ENCODE results near the gene CEND1. TPM values are rescaled to one million over a fixed set of nuclear protein-coding genes. Genes with fewer than 3 reads are reported as not detected.
A peak's percentile ranks its signal among the peaks of the same experiment; 100 is the strongest.

CEND1 gene
- total RNA-seq, 1 donor from 2014 or later = 5.9 TPM

DNA sequence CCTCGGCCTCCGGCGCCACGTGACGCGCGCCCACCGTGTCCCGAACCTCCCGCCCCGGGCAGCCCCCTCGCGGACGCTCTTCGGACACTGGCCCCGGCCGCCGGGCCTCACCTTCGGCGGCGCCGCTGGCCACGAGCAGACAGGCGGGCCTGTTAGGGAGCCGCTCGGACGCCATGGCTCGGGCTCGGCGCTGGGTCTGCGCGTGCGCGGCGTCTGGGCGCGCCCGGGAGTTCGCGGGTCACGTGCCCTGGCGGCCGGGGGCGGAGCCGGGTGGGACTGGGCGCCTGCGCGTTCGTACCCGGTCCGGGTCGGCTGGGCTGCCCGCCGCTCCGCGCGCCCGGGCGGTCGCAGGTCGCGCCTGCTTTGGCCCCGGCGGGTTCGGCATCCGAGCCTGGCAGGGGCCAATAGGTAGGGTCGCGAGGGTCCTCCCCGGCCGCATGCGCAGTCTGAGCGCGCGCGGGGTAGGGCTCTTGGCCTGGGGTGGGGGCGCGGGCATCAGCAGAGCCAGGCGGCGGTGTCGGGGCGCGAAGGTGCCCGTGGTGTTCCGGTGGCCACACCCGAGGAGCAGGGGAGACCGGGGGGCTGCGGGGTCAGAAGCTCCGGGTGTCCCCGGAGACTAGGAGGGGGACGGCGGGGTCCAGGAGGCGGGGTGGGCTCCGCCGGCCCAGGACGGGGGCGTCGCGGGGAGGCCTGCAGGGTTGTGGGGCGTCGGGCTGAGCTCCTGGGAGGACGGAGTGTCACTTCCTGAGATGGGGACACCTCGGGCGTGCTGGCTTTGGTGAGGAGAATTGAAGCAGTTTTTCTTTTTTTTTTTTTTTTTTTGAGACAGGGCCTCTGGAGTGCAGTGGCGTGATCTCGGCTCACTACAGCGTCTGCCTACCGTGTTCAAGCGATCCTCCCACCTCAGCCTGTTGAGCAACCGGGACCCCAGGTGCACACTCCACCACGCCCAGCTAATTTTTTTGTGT lies 12.3 kb downstream of the CEND1 start, which contains the start of gene GATD1:
GATD1 (minus strand) TSS at position 200 of the 968 bp plus-strand sequence; CDS start at position 175, 25 bp downstream.
- peak; percentile 85 for DNase-seq

DNA sequence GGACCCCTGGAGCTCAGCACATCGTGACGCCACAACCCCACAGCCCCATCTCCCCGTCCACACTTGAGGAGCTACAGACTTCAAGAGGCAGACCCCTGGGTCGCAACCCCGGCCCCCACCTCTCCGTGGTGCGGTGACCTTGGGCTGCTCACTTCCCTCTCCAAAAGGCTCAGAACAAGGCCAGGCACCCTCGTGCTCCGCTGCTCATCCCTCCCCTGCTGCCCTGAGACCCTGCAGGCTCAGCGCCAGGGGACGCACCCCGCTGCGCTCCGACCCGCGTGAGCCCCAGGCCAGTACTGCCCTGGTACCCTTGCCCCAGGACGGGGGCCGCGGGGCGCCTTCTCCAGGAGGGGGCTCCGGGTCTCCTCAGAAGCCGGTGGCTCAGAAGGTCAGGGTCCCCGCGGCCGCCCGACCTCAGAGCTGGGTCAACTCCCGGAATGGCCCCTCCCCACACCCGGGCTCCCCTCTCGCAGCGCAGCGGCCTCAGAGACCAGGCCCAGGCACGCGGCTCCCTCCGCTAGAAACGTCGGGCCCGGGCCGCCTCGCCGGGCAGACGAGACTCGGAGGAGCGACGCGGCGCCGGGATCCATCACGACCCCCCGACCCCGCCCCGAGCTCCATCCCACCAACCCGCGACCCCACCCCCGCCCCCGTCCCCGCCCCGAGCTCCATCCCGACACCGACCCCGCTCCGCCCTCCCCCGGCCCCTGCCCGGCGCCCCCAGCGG lies 13.2 kb downstream of the CEND1 start:
- DNase-seq = no peak

DNA sequence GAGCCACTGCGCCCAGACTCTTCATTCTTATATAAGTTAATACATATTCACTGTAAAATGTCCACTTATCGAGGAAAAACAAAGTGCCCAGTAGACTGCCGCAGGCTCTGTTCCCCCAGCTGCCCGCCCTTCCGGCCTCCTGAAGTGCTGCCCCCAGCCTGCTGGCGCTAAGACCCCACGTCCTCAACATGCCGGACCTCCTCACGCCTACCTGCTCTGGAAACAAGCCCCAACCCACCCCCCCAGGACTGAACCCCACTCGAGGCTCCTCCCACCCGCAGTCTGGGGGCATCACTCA lies 13.7 kb downstream of the CEND1 start:
- no peak for DNase-seq

DNA sequence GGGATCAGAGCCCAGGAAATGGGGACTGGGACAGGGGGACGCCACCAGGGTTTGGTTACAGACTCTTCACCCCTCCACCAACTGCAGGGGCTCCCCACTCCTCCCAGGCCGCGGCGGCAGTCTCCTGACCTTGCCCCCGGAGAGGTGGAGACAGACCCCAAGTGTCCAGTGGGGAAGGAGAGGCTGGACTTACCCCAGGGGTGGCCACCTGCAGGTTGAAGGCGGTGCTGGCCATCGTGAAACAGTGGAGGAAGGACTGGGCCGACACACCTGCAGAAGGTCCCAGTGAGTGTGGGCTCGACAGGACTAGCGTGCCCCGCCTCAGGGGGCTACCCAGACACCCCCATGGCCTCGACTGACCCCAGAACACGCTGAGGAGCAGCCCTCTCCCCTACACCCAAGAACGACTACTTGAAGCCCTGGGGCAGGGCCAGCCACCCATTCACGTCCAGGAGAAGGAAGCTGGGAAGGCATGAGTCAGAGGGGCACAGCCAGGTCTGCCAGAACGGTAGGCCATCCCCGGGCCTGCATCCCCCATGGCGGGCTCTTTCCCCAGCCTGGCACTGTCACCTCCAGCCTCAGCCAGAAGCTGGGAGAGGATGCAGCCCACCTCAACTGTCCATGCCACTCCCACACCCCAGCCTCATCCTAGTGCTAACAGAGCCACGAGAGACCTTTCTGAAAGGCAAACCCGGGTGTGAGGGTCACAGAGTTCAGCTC lies 14.9 kb downstream of the CEND1 start:
- no peak for DNase-seq

DNA sequence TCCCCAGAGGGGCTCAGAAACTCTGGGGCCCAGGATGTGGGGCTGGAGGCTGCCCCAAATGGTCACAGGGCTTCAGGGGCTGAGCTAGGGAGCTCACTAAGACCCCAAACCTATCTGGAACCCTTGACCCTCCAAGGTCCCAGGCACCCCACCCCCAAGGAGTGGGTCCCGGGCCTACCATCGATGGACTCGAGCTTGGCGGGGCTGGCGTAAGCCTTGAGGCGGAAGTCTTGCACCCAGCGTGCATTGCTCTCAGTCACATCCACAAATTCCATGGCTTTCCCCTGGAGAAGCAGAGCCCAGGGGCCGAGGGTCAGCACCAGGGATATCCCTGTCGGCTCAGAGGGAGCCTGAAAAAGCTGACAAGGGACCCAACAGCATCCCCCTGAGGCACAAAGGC lies 16.1 kb downstream of the CEND1 start:
- DNase-seq = no peak

DNA sequence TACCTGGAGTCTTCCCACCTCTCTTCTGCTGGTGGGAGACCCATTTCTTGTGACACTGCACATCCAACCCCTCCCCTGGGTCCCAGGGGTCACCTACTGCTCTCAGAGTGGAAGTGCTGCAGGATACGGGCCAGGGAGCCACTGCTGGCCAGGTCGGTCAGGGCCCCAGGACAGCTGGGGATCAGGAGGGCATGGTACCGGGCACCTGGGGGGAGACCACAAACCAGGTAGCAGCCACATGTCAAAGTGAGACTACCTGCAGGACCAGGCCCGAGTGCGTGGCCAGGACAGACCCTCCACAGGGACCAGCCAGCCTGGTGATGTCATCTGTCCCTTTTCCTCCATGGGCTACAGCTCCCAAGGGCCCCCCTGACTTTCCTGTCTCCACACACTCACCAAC lies 16.5 kb downstream of the CEND1 start:
- DNase-seq = no peak

DNA sequence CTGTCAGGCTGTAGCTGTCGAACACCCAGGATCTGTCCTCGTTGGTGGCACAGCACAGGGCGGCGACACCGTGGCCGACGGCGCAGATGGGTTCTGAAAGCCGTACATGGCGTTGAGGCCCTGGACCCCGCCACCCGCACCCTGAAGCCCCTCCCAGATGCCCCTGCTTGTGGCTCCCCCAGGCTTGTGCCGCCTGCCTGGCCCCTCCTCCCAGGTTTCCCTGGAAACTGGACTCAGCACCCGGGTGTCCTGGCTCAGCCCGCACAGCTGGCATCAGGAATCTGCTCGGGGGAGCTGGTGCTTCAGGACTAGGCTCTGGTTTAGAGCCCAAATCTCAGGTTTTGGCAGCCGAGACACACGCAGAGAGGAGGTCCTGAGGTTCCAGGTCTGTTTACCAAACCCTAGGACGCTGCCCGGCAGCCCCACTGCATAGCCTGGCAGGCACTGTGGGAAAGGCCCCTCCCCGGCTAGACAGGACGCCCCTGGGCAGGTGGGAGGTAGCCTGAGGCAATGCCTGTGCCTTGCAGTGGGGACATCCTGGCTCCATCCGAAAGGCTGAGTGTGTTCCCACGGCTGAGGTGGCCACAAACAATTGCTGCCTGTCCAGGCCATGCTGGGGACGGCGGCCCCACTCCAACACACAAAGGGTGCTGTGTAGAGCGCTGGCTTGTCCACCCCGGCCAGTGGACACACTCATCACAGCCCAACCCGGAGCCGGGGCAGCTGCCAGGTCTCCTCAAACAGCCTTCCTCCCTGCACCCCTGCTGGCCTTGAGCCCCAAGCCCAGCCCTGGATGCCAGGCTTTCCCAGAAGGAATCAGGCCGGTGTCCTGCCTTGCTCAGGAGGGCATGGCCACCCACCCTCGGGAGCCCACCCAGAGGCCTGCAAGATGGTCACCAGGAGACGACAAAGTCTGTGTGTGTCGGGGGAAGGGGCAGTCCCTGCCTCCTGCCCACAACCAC lies 17.2 kb downstream of the CEND1 start:
- DNase-seq = peak; percentile 83

DNA sequence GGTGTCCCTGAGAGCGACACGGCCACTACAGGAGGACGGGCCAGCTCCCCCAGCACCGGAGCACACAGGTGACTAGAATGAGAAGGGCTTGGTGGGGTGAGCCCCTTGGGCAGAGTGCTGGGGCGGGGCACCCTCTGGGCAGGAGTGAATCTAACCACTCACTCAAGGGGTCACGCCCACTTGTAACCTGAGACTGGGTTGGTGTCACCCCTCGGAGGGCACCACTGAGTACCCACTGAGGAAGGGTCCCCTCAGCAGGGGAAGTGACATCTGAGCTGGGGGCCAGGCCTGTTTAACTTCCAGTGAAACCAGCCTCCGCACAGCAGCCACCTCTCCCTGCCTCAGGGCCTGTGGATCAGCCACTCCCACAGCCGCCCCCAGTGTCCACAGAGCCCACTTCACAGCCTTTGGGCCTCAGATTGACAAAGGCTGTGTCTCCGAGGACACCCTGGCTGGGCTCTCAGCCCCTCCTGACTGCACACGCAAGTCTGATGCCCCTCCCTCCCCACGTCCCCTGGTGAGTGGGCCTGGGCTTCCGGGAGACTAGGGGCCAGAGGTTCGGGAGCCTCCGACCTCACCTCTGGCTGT lies 18.2 kb downstream of the CEND1 start:
- no peak for DNase-seq

DNA sequence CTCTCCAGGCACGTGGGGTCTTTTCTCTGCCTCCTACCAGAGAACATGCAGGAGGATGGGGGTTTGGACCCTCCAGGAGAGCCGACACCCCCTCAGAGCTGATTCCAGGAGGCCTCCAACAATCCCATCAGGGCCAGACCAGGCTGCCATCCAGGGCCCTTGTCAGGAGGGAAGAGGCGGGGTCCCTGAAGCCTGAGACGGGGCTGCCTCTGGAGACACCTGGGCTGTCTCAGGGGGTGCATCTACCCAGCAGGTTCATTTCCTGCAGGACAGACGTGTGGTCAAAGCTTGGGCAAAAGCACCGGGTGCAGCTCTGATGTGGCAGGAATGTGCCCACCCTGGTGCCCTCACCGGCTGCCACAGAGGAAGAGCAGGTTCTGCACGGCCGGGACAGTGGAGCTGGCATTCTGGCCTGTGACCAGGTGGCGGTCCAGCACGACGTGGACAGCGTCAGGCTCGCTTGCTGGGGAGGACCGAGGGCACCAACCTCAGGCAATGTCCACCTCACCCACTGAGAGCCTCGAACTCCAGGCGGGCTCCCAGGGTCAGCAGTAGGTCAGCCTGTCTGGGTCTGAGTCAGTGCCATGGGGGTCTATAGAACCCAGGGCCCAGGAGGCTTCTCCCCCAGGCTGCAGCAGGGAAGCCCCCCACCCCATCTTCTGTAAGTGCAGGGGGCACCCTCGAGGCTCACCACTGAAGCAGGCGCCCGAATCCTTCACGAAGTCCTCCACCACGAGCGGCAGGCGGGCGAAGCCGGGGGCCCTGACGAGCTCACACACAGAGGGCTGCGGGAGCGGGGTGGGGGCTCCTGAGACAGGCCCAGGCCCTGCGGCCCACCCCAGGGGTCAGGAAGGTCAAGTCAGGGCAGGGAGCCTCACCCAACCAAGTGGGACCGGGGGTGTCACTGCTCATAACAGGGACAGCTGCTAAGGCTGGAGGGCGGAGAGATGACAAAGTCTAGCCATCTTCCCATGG lies 19.0 kb downstream of the CEND1 start:
- no peak for DNase-seq

DNA sequence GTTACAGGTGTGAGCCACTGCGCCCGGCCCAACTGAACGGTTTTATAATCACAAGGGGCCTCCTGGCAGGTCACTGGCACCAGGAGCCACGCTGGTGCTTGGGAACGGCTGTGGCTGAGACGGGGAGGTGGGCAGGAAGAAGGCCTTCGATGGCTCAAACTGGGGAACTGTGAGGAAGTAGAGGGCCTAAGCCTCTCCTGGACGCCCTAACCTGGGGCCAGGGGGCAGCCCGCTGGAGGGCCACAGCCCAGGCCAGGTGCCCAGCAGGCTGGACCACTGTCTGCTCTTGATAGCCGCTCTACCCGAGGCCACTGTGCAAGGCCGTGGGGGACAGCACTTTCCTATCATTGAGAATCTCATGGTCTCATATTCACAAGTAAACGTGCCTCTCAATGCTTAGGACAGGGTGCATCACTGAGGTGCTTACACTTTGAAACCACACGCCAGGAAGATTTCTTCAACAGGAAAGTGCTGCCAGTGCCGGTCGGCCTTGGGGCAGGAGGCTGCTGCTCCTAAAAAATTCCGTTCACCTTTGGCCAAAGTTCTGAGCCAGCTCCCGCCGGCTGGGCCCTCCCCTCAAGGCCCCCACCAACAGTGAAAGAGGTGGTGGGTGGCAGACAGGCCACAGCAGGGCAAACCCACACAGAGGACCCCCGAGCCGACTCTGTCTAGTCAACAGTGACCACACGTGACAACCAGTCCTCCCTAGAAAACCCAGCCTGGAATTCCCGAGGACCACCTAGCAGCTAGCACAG lies 19.8 kb downstream of the CEND1 start:
- no peak for DNase-seq

DNA sequence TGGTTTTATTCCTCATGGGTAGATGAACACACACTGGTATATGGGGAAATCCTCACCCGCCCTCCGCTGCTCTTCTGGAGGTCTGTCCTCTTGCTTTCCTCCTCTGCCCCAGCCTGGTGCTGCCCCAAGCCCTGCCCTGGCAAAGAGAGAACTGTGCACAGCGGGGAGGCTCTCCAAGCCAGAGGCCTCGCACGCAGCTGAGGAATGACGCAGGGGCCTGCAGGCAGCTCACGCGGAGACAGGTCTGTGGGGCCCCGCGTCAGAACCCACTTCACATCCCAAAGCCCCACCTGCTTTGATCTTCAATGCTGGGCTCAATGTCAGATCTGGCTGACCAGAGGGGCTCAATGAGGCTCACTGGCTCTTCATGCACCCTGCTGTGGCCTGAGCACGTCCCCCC lies 22.7 kb downstream of the CEND1 start:
- DNase-seq = no peak

DNA sequence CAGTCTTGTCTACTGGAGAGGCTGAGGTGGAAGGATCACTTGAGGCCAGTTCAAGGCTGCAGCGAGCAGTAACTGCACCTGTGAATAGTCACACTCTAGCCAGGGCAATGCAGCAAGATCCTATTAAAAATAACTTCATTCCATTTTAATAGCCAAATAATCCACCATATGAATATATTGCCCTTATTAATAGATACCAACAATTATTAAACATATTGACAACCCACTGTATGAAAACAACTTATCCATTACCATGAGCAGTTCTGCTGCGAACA lies 23.0 kb downstream of the CEND1 start:
- DNase-seq = no peak

DNA sequence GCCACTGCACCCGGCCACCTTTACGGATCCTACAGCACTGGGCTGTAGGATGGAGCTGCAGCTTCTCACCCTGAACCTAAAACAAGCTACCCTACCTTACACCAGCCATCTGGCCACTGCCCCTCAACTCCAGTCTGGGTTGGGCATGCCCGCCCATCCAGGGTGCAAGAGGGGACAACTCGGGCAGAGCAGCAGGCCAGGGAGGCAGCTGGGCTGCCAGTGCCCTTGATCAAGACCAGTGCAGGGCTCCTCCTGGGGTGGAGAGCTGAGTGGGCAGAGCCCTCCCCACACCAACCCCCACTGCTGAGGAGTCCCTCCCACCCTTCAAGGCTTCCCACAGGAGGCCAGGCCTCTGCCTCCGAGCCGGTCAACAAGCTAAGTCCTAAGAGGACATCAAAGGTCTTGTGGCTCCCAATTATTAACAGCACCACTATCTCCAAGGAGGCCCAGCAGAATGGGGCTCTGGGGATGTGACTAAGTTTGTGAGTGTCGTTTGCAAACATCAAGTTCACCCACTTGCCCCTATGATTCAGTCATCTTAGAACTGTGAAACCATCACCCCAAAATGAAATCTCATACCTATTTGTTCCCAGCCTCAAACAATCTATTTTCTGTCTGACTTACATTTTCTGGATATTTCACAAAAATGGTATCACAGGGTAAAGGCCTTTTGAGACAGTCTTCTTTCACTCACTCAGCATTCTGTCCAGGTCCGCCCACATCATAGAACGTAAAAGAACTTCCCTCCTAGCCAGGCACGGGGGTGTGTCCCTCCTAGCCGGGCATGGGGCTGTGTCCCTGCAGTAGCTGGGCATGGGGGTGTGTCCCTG lies 23.6 kb downstream of the CEND1 start:
- DNase-seq = no peak

DNA sequence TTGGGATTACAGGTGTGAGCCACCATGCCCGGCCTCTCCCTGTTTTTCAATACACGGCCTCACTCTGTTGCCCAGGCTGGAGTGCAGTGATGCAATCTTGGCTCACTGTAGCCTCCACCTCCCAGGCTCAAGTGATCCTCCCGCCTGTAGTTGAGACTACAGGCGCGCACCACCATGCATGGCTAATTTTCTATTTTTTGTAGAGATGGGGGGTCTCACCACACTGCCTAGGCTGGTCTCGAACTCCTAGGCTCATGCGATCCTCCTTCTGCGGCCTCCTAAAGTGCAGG lies 24.1 kb downstream of the CEND1 start:
- DNase-seq = no peak

DNA sequence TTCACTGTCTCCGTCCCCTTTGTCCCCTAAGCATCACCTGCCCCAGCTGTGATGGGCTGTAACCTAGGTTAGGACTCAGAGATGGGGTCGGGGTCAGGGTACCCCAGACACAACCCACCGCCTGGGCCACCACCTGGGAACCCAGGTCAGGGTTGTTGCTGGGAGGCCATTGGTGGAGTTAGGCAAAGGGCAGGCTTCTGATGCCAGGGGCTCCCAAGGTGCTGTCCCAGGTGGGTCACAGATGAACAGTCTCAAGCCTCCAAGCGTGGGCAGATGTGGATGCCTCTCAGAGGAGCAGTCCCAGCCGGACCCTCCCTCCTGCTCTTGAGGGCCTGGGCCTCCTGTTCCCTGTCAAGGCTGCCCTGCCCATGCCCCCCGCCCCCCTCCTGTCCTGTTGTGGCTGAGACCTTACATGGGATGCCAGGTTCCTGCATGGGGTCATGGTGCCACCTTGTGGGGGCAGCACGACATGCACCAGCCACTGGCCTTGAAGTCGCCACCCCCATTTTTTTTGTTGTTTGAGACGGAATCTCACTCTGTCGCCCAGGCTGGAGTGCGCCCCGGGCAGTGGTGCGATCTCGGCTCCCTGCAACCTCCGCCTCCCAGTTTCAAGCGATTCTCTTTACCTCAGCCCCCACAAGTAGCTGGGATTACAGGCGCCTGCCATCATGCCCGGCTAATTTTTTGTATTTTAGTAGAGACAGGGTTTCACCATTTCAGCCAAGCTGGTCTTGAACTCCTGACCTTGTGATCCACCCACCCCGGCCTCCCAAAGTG lies 24.7 kb downstream of the CEND1 start:
- no peak for DNase-seq

DNA sequence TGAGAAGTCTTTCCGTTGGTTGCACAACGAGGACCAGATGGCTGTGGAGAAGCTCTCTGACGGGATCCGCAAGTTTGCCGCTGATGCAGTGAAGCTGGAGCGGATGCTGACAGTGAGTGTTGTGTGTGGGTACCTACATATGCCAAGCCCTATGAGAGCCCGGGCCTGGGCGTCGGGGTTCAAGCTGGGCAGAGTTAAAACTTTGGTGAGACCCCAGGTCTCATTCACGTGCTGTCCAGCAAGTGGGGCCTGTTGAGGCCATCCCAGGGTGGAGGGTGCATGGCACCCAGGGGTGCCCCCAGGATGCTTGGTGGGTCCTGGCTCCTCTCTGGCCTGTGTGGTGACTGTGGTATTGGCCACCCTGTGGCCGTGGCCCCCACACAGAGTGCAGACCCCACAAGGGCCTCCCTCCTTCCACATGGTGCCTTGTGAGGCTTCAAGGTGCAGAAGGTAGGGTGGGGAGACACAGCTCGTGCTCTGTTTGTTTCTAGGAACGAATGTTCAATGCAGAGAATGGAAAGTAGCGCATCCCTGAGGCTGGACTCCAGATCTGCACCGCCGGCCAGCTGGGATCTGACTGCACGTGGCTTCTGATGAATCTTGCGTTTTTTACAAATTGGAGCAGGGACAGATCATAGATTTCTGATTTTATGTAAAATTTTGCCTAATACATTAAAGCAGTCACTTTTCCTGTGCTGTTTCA lies 25.4 kb downstream of the CEND1 start:
- no peak for DNase-seq

DNA sequence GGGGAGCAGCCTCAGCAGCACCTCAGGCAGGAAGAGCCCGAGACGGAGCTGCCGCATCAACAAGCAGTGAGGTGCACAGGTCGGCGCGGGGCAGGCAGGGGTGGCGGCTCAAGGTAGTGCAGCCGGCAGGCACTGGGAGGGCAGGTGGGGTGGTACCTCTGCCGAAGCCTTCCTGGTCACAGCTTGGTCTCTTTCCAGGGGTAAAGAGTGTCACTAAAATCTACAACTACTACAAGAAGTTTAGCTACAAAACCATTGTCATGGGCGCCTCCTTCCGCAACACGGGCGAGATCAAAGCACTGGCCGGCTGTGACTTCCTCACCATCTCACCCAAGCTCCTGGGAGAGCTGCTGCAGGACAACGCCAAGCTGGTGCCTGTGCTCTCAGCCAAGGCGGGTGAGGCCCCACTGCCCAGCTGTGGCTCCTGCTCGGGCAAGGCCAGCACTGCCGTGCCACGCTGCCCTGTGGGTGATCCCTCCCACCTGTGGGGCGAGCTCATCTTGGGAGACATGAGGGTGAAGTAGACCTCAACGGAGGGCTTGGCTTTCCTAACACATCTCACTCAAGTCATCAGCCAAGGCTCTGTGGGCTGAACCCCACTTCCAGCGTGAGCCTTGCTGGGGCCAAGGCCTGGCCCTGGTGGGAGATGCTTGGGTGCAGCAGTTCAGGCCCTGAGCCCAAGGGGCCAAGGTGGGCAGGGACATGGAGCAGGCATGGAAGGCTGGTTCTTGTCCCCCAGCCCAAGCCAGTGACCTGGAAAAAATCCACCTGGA lies 26.2 kb downstream of the CEND1 start:
- no peak for DNase-seq
